ENCODE results near the gene USP31. TPM values are rescaled to one million over a fixed set of nuclear protein-coding genes. Genes with fewer than 3 reads are reported as not detected.

Gene USP31
- total RNA-seq, 1 experiment from 2014 or later: 6.7 TPM

- H3K4me1 ChIP-seq (ENCODE audit: insufficient read depth, low read length): peaks cover 13% of the 10 kb centered on the region
- no peak overlapping the region for H2AFZ ChIP-seq (ENCODE audit: low read length)
- ChIA-PET CTCF (no interaction called here), POLR2A (ENCODE audit: unreplicated experiment) (no interaction called here)
- H3K9me3 ChIP-seq (ENCODE audit: low read length): no peaks in the 10 kb centered on the region
- H3K4me2 ChIP-seq (ENCODE audit: low read length): no peak overlapping the region
- H3F3A ChIP-seq (ENCODE audit: low read length, unreplicated experiment): no peaks in the 10 kb centered on the region
- intact Hi-C loops (cut with micrococcal nuclease): loop anchor here (10.0 kb wide), 1 partner anchor 354 kb away; no protein-coding TSS in a partner anchor
- no peaks in the 10 kb centered on the region for H3K79me2 ChIP-seq (ENCODE audit: low read length)
- H3K27ac ChIP-seq (ENCODE audit: low read length): no peak overlapping the region
- H3K36me3 ChIP-seq (ENCODE audit: low read depth, low read length): no peaks in the 10 kb centered on the region
- no peak overlapping the region for H3K4me3 ChIP-seq (ENCODE audit: low read length)
- ATAC-seq (no peak), DNase-seq (no peak)
- no peaks in the 10 kb centered on the region for H3K9me2 ChIP-seq (replicated peaks; ENCODE audit: low read length)
- H3K9ac ChIP-seq (ENCODE audit: low read length): no peak overlapping the region
- no peak for TF ChIP-seq CTCF (conservative IDR thresholded peaks at IDR 0.05; ENCODE audit: low read depth, low read length)
- TF ChIP-seq EZH2phosphoT487 (IDR thresholded peaks at IDR 0.05; ENCODE audit: borderline replicate concordance, low read length): no peak
- no peak for TF ChIP-seq EZH2 (IDR thresholded peaks at IDR 0.05; ENCODE audit: low read length, unreplicated experiment)
- no TSS peak for BruUV-seq (replicated peaks)
- no peaks in the 10 kb centered on the region for H4K20me1 ChIP-seq (ENCODE audit: low read length)
- no peaks in the 10 kb centered on the region for H3K27me3 ChIP-seq (ENCODE audit: low read length)
Measured at GRCh38 chr16:23080747-23081146, 68.5 kb downstream of the USP31 start.

GRCh38 chr16:23080329-23080728 is 68.9 kb downstream of the USP31 start:
- Histone ChIP-seq H3K36me3 (ENCODE audit: low read depth, low read length) (no peaks in the 10 kb centered on the region), H3K4me2 (ENCODE audit: low read length) (no peak overlapping the region; the same call in 1 of the 2 replicates), H3K27ac (ENCODE audit: low read length) (no peak overlapping the region), H3F3A (ENCODE audit: low read length, unreplicated experiment) (no peaks in the 10 kb centered on the region), H3K9me2 (replicated peaks; ENCODE audit: low read length) (no peaks in the 10 kb centered on the region), H3K79me2 (ENCODE audit: low read length) (no peaks in the 10 kb centered on the region), H2AFZ (ENCODE audit: low read length) (no peak overlapping the region), H3K4me3 (ENCODE audit: low read length) (no peak overlapping the region), H3K9ac (ENCODE audit: low read length) (no peak overlapping the region), H3K9me3 (ENCODE audit: low read length) (no peaks in the 10 kb centered on the region), H3K27me3 (ENCODE audit: low read length) (no peaks in the 10 kb centered on the region), H4K20me1 (ENCODE audit: low read length) (no peaks in the 10 kb centered on the region), H3K4me1 (ENCODE audit: insufficient read depth, low read length) (peaks cover 13% of the 10 kb centered on the region)
- ATAC-seq: no peak
- ChIA-PET POLR2A (ENCODE audit: unreplicated experiment) (no interaction called here), CTCF (no interaction called here)
- BruUV-seq (replicated peaks): no TSS peak
- intact Hi-C loops (cut with micrococcal nuclease): loop anchor here (10.0 kb wide), 1 partner anchor 354 kb away; no protein-coding TSS in a partner anchor
- no peak for DNase-seq
- TF ChIP-seq EZH2phosphoT487 (IDR thresholded peaks at IDR 0.05; ENCODE audit: borderline replicate concordance, low read length): no peak
- TF ChIP-seq EZH2 (IDR thresholded peaks at IDR 0.05; ENCODE audit: low read length, unreplicated experiment): no peak
- TF ChIP-seq CTCF (conservative IDR thresholded peaks at IDR 0.05; ENCODE audit: low read depth, low read length): no peak

GRCh38 chr16:23079675-23080301 is 69.5 kb downstream of the USP31 start:
- Histone ChIP-seq H3K27me3 (ENCODE audit: low read length) (no peaks in the 10 kb centered on the region), H3K4me1 (ENCODE audit: insufficient read depth, low read length) (peaks cover 13% of the 10 kb centered on the region), H3K9ac (ENCODE audit: low read length) (no peak overlapping the region), H3F3A (ENCODE audit: low read length, unreplicated experiment) (no peaks in the 10 kb centered on the region), H4K20me1 (ENCODE audit: low read length) (no peaks in the 10 kb centered on the region), H3K9me2 (replicated peaks; ENCODE audit: low read length) (no peaks in the 10 kb centered on the region), H3K27ac (ENCODE audit: low read length) (no peak overlapping the region), H2AFZ (ENCODE audit: low read length) (no peak overlapping the region), H3K4me2 (ENCODE audit: low read length) (peak overlapping the region; percentile 38; the same call in 1 of the 2 replicates), H3K9me3 (ENCODE audit: low read length) (no peaks in the 10 kb centered on the region), H3K36me3 (ENCODE audit: low read depth, low read length) (no peaks in the 10 kb centered on the region), H3K79me2 (ENCODE audit: low read length) (no peaks in the 10 kb centered on the region), H3K4me3 (ENCODE audit: low read length) (no peak overlapping the region)
- CTCF ChIA-PET: no interaction called here
- ATAC-seq (peak; percentile 59; the same call in 1 of the 2 replicates), DNase-seq (peak; percentile 75)
- TF ChIP-seq EZH2 (IDR thresholded peaks at IDR 0.05; ENCODE audit: low read length, unreplicated experiment) (no peak), EZH2phosphoT487 (IDR thresholded peaks at IDR 0.05; ENCODE audit: borderline replicate concordance, low read length) (no peak), CTCF (conservative IDR thresholded peaks at IDR 0.05; ENCODE audit: low read depth, low read length) (no peak)
- POLR2A ChIA-PET (ENCODE audit: unreplicated experiment): no interaction called here
- intact Hi-C loops (cut with micrococcal nuclease): loop anchor here (10.0 kb wide), 1 partner anchor 355 kb away; no protein-coding TSS in a partner anchor
- no TSS peak for BruUV-seq (replicated peaks)
